Gastroesophageal sphincter (tissue), 3 donors: ENCODE measurements around the gene ZNF165.

Experiments used
- EP300 ChIP-seq: sonication (generic); formaldehyde crosslinking; IDR thresholded peaks from one replicate; pipeline ENCODE4 v1.6.1; 2017; ENCODE audit warnings: antibody characterized with exemption, mild to moderate bottlenecking
- POLR2A ChIP-seq, 2 donors: fragments of 450-650 bp; IDR thresholded peaks; one replicate each; pipeline ENCODE4 v1.6.1; 2017; ENCODE audit warnings: antibody characterized with exemption in 2 of 2, mild to moderate bottlenecking in 2 of 2, moderate library complexity in 1 of 2
- POLR2AphosphoS5 ChIP-seq: sonication (generic); formaldehyde crosslinking; IDR thresholded peaks from one replicate; pipeline ENCODE4 v1.6.1; 2017; ENCODE audit warnings: antibody characterized with exemption
- TF ChIP-seq, protein P1 (sequence below), 4 experiments: fragments of 200-600 bp in 2 of 4; fragments of 450-650 bp in 2 of 4; sonication (generic) in 1 of 4; IDR thresholded peaks; one replicate each; pipeline ENCODE4 v1.5.1; 2017 to 2019; ENCODE audit warnings: antibody characterized with exemption in 4 of 4, mild to moderate bottlenecking in 2 of 4, moderate library complexity in 2 of 4

DNA sequence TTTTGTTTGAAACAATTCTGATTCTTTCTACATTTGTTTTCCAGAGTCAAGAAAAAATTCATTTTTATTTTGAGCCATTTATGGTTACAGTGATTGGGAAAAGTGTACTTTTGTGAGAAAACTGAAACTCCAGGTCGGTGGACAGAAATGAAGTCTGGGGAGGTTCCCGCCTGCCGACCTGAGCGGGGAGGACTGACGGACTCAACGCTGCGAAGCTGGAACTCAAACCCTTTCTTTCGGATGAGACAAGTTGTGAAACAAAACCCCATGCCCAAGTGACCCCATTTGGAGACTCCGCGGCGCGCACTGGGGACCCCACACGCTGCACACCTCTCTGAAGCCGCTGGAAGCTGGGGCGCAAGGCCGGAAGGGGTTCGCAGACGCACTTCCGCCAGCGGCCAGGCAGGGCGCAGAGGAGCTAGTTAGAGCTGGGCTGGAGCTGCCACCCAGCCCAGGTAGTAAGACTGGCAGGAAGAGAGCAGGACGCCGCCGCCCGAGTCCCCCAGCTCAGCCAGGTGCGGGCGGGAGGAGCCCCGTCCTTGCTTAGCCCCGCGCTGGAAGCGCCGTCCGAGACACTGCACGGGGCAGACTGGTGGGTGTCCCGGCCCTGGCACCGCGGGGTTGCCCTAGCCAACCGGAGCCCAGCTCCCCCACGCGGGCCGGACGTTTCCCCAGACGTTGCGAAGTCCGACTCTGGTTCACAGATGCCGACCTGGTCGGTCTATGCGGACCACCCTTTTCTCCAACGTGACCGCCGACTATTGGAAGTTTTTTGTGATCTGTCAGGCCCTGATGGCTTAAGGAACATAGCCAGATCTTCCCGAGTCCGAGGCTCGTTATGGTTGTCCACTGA lies 24.2 kb downstream of the ZNF165 start:
- TF ChIP-seq, protein P1, sequence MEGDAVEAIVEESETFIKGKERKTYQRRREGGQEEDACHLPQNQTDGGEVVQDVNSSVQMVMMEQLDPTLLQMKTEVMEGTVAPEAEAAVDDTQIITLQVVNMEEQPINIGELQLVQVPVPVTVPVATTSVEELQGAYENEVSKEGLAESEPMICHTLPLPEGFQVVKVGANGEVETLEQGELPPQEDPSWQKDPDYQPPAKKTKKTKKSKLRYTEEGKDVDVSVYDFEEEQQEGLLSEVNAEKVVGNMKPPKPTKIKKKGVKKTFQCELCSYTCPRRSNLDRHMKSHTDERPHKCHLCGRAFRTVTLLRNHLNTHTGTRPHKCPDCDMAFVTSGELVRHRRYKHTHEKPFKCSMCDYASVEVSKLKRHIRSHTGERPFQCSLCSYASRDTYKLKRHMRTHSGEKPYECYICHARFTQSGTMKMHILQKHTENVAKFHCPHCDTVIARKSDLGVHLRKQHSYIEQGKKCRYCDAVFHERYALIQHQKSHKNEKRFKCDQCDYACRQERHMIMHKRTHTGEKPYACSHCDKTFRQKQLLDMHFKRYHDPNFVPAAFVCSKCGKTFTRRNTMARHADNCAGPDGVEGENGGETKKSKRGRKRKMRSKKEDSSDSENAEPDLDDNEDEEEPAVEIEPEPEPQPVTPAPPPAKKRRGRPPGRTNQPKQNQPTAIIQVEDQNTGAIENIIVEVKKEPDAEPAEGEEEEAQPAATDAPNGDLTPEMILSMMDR (IDR thresholded peaks at IDR 0.05), result peak; percentile 34 to 74 (median 68)
- TF ChIP-seq POLR2A (IDR thresholded peaks at IDR 0.05) (peak; percentile 41 to 52), EP300 (no peak), POLR2AphosphoS5 (peak; percentile 35)
